Ectodermal cell (in vitro differentiated cells): Measurements from ENCODE around the gene PGA5.

Experiments
- H3K27ac ChIP-seq: 2 replicates; pipeline ENCODE4 v1.7.0; 2013; ENCODE audit warnings: mild to moderate bottlenecking, low read depth, low read length; ENCODE audit not compliant: insufficient read depth, poor library complexity, severe bottlenecking
- H3K27me3 ChIP-seq: 2 replicates; pipeline ENCODE4 v1.7.0; 2013; ENCODE audit warnings: mild to moderate bottlenecking, low read length; ENCODE audit not compliant: insufficient read depth, control insufficient read depth, poor library complexity, severe bottlenecking
- H3K36me3 ChIP-seq: one replicate; pipeline ENCODE4 v1.7.0; 2013; ENCODE audit warnings: low read length; ENCODE audit not compliant: control insufficient read depth, insufficient read depth
- H3K4me1 ChIP-seq: one replicate; pipeline ENCODE4 v1.7.0; 2013; ENCODE audit warnings: low read length; ENCODE audit not compliant: control insufficient read depth, insufficient read depth
- H3K4me3 ChIP-seq: 2 replicates; pipeline ENCODE4 v1.7.0; 2013; ENCODE audit warnings: low read depth, low read length, control low read depth; ENCODE audit not compliant: insufficient read depth
- H3K9me3 ChIP-seq: 2 replicates; pipeline ENCODE4 v1.7.0; 2013; ENCODE audit warnings: mild to moderate bottlenecking, low read length, moderate library complexity; ENCODE audit not compliant: control insufficient read depth
- WGBS, 2 experiments: methylation state at CpG; one replicate each; pipeline ENCODE4 v1.1.7; 2013; ENCODE audit warnings: missing lambda C conversion rate in 2 of 2; 5-methylcytosine and 5-hydroxymethylcytosine counted together

Gene PGA5

GRCh38 chr11:61266602-61267001, 25.6 kb downstream of the PGA5 start:
- no peaks in the 10 kb centered on the region for H3K4me1 ChIP-seq
- no peaks in the 10 kb centered on the region for H3K27me3 ChIP-seq
- no peak overlapping the region for H3K4me3 ChIP-seq
- no peak overlapping the region for H3K27ac ChIP-seq
- H3K9me3 ChIP-seq = no peaks in the 10 kb centered on the region
- H3K36me3 ChIP-seq = peaks cover 4% of the 10 kb centered on the region
- WGBS, 2 experiments = 92 to 97% methylated on average over 4 of the region's 4 CpGs

- Histone ChIP-seq H3K36me3 (peaks cover 4% of the 10 kb centered on the region), H3K9me3 (no peaks in the 10 kb centered on the region), H3K27ac (no peak overlapping the region), H3K4me1 (no peaks in the 10 kb centered on the region), H3K4me3 (no peak overlapping the region), H3K27me3 (no peaks in the 10 kb centered on the region)
- 88 to 93% methylated on average over 6 of the region's 6 CpGs for WGBS, 2 experiments
These were observed 26.5 kb downstream of the PGA5 start for GRCh38 chr11:61267437-61267841.

GRCh38 chr11:61268588-61269250, 27.7 kb downstream of the PGA5 start:
- H3K9me3 ChIP-seq = no peaks in the 10 kb centered on the region
- 95 to 96% methylated on average over 15 of the region's 15 CpGs for WGBS, 2 experiments
- H3K4me3 ChIP-seq = no peak overlapping the region
- H3K27ac ChIP-seq = no peak overlapping the region
- H3K4me1 ChIP-seq = peaks cover 3% of the 10 kb centered on the region
- H3K36me3 ChIP-seq = peaks cover 4% of the 10 kb centered on the region
- H3K27me3 ChIP-seq = no peaks in the 10 kb centered on the region

- H3K27ac ChIP-seq = no peak overlapping the region
- no peak overlapping the region for H3K4me3 ChIP-seq
- H3K9me3 ChIP-seq = no peaks in the 10 kb centered on the region
- 93 to 94% methylated on average over 7 of the region's 7 CpGs for WGBS, 2 experiments
- peaks cover 3% of the 10 kb centered on the region for H3K4me1 ChIP-seq
- H3K27me3 ChIP-seq = no peaks in the 10 kb centered on the region
- H3K36me3 ChIP-seq = peaks cover 4% of the 10 kb centered on the region
These were observed 29.5 kb downstream of the PGA5 start for GRCh38 chr11:61270354-61271076.

- Histone ChIP-seq H3K27me3 (no peaks in the 10 kb centered on the region), H3K9me3 (no peaks in the 10 kb centered on the region), H3K4me3 (no peak overlapping the region), H3K27ac (no peak overlapping the region), H3K4me1 (peaks cover 3% of the 10 kb centered on the region), H3K36me3 (peaks cover 4% of the 10 kb centered on the region)
- WGBS, 2 experiments = 89 to 91% methylated on average over 3 of the region's 3 CpGs
These were observed 31.8 kb downstream of the PGA5 start for GRCh38 chr11:61272731-61273130.

GRCh38 chr11:61273178-61274078, 32.5 kb downstream of the PGA5 start:
- Histone ChIP-seq H3K9me3 (no peaks in the 10 kb centered on the region), H3K27me3 (no peaks in the 10 kb centered on the region), H3K4me1 (peaks cover 5% of the 10 kb centered on the region), H3K4me3 (no peak overlapping the region), H3K27ac (no peak overlapping the region), H3K36me3 (peaks cover 4% of the 10 kb centered on the region)
- 86% methylated on average over 16 of the region's 16 CpGs for WGBS, 2 experiments

- Histone ChIP-seq H3K9me3 (no peaks in the 10 kb centered on the region), H3K4me3 (no peak overlapping the region), H3K36me3 (peaks cover 4% of the 10 kb centered on the region), H3K27me3 (no peaks in the 10 kb centered on the region), H3K4me1 (peaks cover 5% of the 10 kb centered on the region), H3K27ac (no peak overlapping the region)
- 92 to 94% methylated on average over 4 of the region's 4 CpGs for WGBS, 2 experiments
These were observed 33.1 kb downstream of the PGA5 start for GRCh38 chr11:61274084-61274483.

- peaks cover 4% of the 10 kb centered on the region for H3K36me3 ChIP-seq
- H3K4me1 ChIP-seq = peaks cover 5% of the 10 kb centered on the region
- no peaks in the 10 kb centered on the region for H3K9me3 ChIP-seq
- H3K27ac ChIP-seq = no peak overlapping the region
- 91 to 93% methylated on average over 4 of the region's 4 CpGs for WGBS, 2 experiments
- H3K27me3 ChIP-seq = no peaks in the 10 kb centered on the region
- H3K4me3 ChIP-seq = no peak overlapping the region
These were observed 34.2 kb downstream of the PGA5 start for GRCh38 chr11:61275191-61275590.

GRCh38 chr11:61277186-61278000, 36.4 kb downstream of the PGA5 start:
- H3K27ac ChIP-seq = no peak overlapping the region
- WGBS, 2 experiments = 83 to 86% methylated on average over 14 of the region's 14 CpGs

More at GRCh38 chr11:61277186-61278000, 36.4 kb downstream of the PGA5 start:
- Histone ChIP-seq H3K4me3 (no peak overlapping the region), H3K4me1 (peaks cover 5% of the 10 kb centered on the region), H3K36me3 (no peaks in the 10 kb centered on the region), H3K27me3 (no peaks in the 10 kb centered on the region), H3K9me3 (no peaks in the 10 kb centered on the region)
